ENCODE measurements around the gene SPATA20.

Gene SPATA20

DNA sequence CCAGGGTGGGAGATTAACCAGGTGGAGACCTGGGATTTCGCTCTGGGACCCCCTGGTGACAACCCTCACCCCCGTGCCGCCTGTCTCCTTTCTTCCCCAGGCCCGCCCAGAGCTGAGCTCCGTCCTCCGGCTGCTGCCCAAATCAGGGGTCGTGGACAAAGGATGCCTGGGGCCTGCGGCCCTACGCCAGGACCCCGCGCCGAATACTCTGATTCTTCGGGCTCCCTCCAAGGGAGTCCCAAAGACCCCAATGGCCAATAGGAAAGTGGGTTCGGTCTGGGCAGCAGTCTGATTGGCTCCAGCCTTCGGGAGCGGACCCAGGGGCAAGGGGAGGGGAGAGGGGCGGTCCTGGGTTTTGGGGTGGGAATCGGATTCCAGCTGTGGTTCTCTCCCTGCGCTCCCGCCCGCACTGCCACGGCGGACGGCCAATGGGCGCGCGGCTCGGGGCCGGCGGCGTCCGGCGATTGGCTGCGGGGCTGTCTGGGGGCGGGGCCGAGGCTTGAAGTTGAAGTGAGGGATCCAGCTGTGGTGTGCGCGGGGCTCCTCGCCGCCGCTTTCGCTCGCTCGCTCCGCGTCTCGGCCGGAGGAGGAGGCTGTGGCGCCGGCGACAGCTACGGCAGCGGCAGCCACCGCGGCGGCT, 13.3 kb downstream of the SPATA20 start, which contains the start of gene CACNA1G:
TSS of gene CACNA1G (plus strand) at position 531 of the 640 bp plus-strand sequence. CDS start 745 bp downstream, outside the sequence.
- DNase-seq: peak; percentile 35 to 51

- DNase-seq: no peak
Observed at GRCh38 chr17:50560931-50561745, 14.2 kb downstream of the SPATA20 start.

GRCh38 chr17:50561746-50562141, 14.8 kb downstream of the SPATA20 start:
- no peak for DNase-seq

DNA sequence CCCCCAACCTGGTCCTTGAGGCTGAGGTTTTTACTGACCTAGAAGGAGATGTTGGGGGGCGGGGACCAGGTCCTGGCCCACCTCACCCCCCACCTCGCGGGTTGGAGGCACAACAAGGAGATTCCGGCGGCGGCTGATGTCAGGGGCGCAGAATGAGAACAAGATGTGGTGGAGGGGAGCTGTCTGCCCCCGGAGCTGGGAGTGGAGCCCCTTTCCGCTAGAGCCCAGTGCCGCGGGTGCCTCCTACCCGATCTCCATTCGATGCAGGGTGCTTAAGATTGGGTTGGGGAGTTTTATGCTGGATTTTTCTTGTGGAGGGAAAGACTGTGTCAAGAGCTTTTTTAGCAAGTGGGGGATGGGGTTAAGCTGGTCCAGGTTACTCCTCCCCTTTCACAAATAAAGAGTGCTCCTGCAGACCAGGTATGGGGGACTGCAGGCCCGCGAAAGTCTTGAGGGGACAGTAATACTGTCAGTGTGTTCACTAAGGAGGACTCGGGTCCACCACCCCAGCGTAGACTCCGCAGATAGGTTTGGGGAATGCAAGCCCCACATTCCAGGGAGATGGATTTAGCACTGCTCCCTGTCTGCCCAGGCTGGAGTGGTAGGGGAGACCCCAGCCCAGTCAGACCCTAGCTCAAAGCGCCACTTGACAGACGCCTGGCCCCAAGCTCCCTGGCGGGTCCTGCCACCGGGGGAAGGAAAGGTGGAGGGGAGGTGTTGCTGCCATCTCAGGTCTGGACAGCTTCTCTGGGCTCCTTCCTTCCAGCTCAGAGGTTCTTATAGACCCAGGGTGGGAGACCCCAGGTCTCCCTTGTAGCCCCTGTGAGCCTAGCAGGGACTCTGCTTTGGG, 15.5 kb downstream of the SPATA20 start:
- no peak for DNase-seq

DNA sequence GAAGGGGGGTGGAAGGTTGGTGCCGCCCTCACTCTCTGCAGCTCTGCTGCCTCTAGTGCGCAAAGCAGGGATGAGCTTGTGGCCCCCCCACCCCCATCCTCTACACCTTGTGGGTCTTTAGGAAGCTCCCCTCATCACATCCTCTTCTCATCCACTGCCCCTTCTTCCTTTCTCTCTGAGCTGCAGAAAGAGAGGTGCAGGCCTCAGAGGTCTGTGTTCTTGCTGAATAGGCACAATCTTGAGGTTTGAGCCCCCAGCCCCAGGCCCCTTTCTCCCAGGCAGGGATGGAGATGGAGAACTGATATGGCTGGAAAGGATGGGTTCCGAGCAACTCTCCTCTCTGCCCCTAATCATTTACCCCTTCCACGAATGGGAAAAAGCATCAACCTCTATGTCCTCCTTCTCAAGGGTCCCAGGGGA, 16.1 kb downstream of the SPATA20 start:
- no peak for DNase-seq

GRCh38 chr17:50564916-50565315, 17.9 kb downstream of the SPATA20 start:
- DNase-seq: no peak

- no peak for DNase-seq
Observed at GRCh38 chr17:50565402-50566350, 18.7 kb downstream of the SPATA20 start.

DNA sequence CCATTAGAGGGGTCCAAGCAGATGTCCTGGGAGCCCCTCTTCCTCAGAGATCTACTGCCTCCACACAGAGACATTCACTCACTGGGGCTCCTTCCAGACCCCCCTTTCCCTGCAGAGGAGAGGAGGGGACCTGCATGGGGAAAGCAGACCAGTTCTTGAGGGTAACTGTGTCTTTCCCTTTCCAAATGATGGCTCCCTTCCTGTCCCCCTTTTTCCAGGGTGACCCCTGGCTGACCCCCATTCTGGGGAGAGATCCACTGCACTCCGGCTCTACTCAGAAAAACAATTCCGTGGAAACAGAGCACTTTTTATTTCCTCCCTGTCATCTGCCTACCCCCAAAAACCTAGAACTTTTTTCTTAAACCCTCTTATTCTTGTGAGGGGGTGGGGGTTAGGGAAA, 19.9 kb downstream of the SPATA20 start:
- no peak for DNase-seq

GRCh38 chr17:50568659-50569058, 21.7 kb downstream of the SPATA20 start:
- no peak for DNase-seq

DNA sequence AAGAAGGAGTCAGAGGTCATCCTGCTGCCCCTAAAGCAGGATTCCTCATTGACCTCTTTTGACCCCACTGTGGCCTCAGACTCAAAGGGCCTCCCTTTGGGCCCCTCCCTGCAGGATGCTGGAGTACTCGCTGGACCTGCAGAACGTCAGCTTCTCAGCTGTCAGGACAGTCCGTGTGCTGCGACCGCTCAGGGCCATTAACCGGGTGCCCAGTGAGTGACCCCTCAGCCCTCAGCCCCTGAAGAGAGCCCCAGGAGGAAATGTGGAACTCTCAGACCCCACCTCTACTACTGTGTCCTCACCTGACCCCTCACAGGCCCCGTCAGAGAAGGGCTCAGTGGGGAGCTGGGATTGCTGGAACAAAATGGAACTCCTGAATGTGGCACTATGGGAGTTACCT, 22.6 kb downstream of the SPATA20 start:
- no peak for DNase-seq

GRCh38 chr17:50570032-50570431, 23.1 kb downstream of the SPATA20 start:
- no peak for DNase-seq

GRCh38 chr17:50570528-50570927, 23.6 kb downstream of the SPATA20 start:
- no peak for DNase-seq

DNA sequence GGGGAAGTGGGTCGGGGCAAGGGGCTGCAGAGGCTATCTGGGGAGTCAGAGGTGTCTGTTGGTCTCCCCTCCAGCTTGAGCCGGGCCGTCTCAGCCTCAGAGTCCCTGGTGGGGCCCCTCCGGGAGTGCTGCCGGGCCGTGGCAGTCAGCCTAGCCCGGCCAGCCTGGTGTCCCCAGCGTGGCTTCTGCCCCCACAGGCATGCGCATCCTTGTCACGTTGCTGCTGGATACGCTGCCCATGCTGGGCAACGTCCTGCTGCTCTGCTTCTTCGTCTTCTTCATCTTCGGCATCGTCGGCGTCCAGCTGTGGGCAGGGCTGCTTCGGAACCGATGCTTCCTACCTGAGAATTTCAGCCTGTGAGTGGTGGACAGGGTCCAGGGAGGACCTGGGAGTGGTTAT, 24.7 kb downstream of the SPATA20 start:
- no peak for DNase-seq

DNA sequence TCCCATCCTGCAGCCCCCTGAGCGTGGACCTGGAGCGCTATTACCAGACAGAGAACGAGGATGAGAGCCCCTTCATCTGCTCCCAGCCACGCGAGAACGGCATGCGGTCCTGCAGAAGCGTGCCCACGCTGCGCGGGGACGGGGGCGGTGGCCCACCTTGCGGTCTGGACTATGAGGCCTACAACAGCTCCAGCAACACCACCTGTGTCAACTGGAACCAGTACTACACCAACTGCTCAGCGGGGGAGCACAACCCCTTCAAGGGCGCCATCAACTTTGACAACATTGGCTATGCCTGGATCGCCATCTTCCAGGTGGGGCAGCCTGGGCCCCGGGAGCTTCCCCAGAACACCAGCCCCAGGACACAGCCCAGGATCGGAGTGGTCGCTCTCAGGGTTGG, 25.6 kb downstream of the SPATA20 start:
- DNase-seq: no peak

GRCh38 chr17:50573866-50574611, 27.1 kb downstream of the SPATA20 start:
- no peak for DNase-seq

DNA sequence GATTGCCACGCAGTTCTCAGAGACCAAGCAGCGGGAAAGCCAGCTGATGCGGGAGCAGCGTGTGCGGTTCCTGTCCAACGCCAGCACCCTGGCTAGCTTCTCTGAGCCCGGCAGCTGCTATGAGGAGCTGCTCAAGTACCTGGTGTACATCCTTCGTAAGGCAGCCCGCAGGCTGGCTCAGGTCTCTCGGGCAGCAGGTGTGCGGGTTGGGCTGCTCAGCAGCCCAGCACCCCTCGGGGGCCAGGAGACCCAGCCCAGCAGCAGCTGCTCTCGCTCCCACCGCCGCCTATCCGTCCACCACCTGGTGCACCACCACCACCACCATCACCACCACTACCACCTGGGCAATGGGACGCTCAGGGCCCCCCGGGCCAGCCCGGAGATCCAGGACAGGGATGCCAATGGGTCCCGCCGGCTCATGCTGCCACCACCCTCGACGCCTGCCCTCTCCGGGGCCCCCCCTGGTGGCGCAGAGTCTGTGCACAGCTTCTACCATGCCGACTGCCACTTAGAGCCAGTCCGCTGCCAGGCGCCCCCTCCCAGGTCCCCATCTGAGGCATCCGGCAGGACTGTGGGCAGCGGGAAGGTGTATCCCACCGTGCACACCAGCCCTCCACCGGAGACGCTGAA, 28.7 kb downstream of the SPATA20 start:
- DNase-seq: no peak

GRCh38 chr17:50576864-50577263, 29.9 kb downstream of the SPATA20 start:
- no peak for DNase-seq

GRCh38 chr17:50577451-50577954, 30.5 kb downstream of the SPATA20 start:
- no peak for DNase-seq

- no peak for DNase-seq
Observed at GRCh38 chr17:50578173-50578572, 31.2 kb downstream of the SPATA20 start.

GRCh38 chr17:50579399-50579798, 32.4 kb downstream of the SPATA20 start:
- DNase-seq: no peak

GRCh38 chr17:50580646-50581045, 33.7 kb downstream of the SPATA20 start:
- DNase-seq: no peak

Data from bone marrow (tissue), 2 donors.